HG03108 (cell line): ENCODE results near the gene TNKS1BP1.
A peak's percentile ranks its signal among the peaks of the same experiment; 100 is the strongest.
"Not testable (repeated sequence)": the region's sequence is repeated elsewhere in the genome, so short reads cannot be mapped to it uniquely, and the experiment has no call there.

ENCODE experiments used
- ATAC-seq: cut with Tn5 transposase; IDR thresholded peaks from one replicate; pipeline ENCODE4 v1.9.1; 2021; ENCODE audit warnings: moderate library complexity; ENCODE audit not compliant: unreplicated experiment

TNKS1BP1 gene

DNA sequence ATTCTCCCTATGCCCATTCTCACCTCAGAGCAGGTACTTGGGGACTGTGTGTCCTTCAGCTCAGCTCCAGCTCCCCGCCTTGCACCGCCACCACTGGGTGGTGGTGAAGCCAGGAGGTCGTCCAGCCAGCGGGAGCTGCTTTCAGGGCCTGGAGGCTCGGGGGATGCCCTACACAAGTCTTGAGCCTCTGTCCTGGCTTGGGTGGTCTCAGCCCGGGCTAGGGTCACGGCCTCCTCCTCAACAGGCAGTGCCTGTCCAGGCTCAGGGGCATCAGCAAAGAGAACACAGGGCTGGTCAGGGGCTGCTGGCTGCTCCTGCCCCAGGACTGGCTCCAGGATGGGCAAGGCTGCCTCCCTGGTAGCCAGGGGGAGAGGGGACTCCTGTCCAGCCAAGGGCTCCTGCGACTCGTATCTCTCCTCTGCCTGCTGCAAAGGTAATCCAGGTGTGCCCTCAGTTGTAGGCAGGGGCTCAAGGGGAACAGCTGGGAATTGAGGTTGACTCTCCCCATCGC lies 12.2 kb downstream of the TNKS1BP1 start:
- no peak for ATAC-seq

DNA sequence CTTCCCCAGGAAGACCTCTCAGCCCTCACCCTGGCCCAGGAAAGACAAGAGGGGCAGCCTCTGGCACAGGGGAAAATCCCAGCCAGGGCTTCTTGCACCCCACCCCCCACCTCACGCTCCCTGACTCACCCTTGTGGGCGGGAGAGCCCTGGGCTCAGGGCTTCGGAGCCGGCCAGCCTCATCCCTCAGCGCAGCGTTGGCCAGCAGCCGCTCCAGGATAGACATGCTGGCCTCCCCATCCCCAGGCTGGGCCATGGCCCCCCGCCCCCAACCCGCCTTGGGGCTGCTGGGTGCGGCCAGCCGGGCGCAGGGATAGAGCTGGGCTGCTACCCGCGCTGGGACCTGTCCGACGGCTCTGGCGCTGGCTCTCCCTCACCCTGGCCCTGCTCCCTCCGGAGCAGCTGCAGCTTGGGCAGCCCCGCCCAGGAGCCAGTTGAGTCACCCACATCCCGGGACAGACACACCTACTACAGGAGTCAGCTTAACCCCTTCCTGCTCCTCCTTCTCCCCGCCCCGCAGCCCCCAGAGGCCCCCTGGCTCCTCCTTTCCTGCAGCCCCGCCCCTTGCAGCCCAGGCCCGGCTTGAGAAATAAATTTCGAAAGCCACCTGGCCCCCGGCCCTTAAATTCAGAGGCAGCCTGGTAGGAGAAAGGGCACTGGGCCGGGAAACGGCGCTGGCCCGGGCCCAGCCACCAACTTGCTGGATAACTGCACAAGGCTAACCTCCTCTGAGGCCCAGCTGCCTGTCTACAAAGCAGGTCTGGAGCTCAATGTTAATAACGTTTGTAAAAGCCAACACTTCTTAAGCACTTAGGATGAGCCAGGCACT lies 13.4 kb downstream of the TNKS1BP1 start:
- peak; percentile 99 for ATAC-seq

DNA sequence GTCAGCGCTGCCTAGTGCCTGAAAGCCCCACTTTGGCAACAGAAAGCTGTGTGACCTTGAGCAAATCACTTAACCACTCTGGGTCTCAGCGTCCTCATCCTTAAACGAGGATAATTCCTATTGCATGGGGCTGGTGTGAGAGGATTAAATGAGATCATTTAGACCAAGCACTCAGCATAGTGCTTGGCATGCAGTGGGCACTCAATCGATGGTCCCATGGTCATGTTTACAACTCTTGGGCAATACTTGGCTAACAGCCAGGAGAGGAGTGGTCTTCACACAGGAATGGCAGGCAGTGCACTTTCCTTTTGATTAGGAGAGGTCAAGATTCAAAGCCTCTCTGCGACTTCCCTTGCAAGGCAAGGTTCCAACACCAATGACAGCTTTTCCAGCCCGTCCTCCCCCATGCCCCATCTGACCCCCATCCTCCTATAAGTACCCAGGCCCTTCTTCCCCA lies 14.1 kb downstream of the TNKS1BP1 start:
- no peak for ATAC-seq

DNA sequence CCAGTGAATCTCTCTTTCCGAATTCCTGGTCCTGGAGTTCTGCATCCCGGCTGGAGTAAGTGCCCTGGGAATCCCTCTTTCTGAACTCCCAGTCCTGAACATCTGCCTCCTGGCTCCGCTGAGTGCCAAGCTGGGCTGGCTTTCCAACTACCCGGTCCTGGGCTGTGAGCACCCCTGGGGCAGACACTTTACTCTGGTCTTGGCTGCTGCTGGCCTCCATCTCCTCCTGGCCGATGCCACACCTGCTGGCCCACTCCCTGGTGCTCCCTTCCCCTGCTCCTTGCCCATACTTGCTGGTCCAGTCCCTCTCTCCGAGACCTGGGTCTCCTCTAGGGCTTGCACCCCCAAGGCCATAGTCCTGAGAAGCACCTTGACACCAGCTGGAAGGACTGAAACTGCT lies 14.7 kb downstream of the TNKS1BP1 start:
- ATAC-seq, result no peak

DNA sequence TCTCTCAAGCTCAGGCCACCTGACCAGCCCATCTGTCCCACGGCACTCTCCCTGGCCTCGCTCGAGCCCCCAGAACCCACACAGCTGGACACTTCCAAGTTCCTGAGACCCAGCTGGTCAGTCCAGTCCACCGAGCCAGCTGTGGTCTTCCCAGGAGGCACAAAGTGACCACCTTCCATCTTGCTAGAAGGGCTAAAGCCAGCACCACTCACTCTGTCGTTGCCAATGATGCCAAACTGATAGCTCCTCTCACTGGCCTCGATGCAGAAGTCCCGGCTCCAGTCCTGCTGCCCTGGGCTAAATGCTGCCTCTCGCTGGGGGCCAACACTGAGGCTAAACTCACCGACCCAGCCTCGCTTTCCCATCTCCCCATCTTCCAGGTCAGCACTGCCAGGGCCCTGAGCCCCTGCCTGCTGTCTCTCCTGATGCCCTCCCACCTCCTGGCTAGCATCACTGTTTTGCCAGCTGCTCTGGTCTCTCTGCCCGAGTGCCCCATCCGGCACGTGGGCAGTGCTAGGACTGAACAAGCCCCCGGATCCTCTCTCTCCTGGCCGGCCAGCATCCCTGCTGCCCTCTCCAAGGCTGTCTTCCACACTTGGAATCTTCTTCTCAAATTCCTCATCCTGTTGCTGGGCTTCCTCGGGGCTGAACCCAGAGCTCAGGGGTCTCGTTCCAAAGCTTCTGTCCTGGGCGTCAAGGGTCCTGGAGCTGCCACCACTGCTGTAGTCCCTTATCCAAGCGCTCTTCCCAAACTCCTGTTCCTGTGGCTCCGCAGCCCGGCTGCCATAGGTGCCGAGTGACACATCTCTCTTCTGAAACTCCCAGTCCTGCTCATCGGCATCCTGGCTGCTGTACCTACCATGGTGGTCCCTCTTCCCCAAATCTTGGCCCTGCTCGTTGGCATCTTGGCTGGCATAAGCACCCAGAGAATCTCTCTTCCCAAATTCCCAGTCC lies 15.4 kb downstream of the TNKS1BP1 start:
- ATAC-seq, result no peak

DNA sequence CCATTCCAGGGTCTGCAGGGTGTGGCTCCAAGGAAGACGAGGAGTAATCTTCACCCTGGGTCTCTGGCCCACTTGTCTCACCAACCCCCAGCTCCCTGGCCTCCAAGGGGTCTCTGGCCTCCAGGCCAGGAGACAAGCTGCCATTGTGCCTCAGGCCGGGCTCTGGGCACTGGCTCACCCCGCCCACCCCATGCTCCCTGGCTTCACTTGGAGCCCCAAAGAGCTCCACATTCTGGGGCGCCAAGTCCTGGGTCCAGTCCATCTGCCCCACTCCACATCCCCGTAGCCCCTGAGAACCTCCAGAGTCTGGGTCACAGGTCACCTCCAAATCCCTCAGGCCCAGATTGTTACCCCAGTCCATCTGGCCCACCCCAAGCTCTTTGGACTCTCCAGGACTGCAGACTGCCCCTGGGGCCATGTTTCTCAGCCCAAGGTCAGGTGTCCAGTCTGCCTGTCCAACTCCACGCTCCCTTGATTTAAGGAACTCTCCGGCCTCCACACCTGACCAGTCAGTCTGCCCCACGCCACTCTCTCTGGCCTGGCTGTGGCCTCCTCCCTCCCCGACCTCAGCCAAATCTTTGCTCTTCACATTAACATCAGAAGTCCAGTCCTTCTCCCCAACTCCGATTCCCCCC lies 16.2 kb downstream of the TNKS1BP1 start:
- no peak for ATAC-seq

DNA sequence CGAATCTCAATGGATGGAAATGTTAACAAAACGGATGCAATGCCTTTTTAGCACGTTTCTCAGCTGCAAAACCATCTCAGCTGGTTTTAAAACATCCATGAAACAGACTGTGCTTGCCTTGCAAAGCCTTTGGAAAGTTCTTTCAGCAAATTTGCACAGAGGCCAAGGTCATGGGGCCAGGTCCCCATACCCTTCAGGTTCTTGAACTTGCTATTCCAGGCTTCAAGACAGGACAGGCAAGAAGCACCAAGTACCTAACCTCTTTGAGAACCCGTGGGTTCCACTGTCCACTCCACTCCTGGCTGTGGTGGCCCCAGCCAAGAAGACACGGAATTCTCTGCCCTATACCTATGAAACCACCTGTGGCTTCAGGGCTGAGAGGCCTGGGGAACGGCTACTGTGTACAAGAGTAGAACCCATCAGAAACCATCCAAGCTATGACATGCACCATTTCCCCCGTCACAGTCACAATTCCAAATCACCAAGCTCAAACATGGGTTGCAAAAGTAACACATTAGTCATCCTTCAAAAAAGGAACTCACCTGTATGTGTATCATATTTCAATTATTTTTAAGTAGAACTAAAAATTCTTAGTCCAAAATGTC lies 17.0 kb downstream of the TNKS1BP1 start:
- ATAC-seq, result no peak

DNA sequence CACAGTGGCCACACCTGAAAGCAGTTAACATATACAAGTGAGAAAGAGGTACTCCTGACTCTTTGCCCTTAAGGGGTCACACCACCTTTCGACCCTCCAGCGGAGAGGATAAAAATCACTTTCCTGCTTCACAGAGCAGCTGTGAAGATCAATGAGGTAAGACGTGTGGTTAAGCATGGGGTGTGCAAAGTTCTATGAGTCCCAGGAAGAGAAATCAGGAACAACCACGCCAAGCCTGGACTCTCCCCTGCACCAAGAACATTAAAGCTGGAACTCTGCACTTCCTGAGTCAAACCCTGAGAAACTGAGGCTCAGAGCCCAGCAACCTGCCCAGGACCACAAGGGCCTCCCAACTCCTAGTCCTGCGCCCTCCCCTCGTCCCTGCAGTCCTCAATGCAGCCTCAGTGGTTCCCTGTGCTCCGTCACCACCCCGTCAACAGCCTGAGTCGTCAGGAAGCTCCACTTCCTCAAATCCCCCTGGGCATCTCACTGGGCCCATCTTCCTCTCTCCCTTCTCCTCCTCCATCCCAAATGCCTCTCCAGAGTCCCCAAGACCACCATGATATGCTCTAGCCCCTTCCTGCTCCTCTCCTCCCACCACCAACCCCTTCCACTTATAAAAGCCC lies 17.7 kb downstream of the TNKS1BP1 start:
- no peak for ATAC-seq

DNA sequence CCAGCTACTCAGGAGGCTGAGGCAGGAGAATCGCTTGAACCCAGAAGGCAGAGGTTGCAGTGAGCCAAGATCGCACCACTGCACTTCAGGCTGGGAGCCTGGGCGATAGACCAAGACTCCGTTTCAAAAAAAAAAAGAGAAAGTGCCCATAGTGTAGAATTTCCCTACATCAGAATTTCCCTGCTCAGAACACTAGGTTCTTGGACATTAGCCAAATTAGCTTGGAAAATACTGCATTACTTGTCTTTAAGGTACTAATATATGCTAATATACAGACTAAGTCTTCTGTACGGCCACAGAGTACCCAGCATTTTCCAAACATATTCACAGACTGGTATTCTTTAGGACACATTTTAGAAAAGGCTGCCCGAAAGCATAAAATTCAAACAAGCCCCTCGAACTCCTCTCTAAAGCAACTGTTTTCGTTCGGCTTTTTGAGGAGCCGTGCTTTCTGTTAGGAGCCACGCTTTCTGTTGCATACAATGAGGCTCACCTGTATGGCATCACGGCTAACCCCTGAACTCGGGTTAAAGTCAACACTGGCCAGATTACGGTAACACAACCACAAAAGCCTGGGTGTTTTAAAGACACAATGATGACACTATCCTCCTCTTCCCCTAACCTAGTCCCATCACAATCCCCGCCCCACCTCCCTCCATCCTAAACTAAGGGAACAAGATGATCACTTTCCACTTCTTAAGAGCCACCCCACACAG lies 18.4 kb downstream of the TNKS1BP1 start:
- ATAC-seq, result no peak

DNA sequence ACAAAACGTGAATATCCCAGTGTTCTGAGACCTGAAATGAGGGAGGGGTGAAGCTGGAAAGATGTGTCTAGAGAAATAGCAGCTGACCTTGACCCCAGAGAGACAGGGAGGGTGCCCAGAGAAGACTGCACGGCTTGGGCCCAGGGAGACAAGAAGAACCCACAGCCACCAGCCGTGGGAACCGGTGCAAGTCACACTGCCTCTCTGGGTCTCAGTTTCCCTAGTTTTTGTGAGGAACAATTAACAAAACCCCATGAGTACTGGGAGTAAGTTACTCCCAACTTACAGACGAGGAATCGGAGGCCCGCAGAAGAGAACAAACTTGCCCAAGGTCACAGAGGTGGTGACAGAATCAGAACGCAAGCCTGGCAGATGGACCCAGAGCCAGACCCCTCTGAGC lies 19.2 kb downstream of the TNKS1BP1 start:
- ATAC-seq, result no peak

DNA sequence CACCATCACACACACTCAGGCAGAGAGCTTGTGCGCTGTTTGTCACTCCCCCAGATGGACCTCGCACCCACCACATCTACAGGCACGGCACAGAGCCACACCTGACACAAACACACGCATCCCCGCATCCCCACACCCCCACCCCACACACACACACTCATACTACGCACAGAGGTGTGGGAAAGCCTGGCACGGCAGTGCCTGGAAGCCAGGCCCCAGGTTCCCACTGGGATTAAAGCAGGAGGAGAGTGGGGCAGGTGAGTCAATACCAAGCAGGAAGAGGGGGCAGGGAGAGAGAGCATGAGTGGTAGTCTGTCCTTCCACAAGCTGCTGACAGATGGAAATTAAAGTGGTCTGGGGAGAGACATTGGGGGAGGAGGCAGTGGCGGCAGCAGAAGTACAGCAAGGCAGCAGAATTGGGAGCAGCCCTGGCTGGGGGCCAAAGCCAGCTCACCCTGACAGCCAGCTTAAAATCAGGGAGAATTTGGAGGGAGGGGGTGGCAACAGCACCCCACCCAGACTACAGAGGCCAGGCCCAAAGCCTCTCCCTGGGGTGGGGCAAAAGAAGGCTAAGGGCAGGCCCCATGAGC lies 20.7 kb downstream of the TNKS1BP1 start:
- no peak for ATAC-seq

DNA sequence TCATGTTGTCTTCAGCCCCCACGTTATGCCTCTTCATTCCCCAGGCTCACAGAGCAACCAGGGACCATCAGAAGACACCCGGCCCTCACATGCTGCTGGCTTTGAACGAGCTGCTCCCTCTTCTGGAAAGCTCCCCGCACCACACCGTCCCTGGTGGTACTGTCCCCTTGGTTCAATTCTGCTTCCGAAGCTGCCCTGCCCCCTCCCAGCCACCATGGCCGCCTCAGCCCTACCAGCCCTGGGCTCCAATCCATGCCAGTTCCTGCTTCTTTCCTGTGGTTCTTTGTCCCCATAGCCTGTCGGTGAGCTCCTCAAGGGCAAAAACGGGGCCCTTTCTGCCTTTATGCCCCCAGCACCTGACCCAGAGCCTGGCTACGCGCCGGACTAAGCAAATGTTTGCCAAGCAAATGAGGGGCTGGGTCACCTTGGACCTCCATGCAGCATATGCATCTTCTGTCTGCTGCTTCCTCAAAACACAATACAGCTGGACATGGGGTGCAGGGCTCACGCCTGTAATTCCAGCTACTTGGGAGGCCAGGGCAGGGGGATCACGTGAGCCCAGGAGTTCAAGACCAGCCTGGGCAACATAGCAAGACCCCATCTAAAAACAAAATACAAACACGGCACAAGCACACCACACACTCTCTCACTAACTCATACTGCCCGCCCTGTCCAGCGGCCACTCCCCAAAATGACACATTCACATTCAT lies 21.3 kb downstream of the TNKS1BP1 start:
- ATAC-seq, result no peak

DNA sequence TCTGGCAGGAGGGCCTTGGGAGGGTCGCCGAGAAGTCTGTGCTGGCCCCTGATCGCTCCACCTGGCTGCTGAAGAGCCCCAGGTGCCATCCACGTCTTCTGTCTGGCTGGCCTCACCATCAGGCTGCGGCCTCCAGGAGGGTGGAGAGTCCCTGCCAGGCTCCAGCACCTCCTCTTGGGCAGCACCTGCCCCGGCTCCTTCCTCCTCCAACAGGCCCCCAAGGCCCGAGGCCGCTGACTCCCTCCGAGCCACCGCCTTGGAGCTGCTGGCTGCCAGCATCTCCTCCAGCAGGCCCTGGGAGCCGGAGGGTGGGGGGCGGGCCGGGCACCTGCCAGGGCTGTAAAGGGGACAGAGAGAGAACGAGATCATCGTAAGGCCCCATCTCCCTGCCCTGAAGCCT lies 22.3 kb downstream of the TNKS1BP1 start:
- ATAC-seq, result no peak

DNA sequence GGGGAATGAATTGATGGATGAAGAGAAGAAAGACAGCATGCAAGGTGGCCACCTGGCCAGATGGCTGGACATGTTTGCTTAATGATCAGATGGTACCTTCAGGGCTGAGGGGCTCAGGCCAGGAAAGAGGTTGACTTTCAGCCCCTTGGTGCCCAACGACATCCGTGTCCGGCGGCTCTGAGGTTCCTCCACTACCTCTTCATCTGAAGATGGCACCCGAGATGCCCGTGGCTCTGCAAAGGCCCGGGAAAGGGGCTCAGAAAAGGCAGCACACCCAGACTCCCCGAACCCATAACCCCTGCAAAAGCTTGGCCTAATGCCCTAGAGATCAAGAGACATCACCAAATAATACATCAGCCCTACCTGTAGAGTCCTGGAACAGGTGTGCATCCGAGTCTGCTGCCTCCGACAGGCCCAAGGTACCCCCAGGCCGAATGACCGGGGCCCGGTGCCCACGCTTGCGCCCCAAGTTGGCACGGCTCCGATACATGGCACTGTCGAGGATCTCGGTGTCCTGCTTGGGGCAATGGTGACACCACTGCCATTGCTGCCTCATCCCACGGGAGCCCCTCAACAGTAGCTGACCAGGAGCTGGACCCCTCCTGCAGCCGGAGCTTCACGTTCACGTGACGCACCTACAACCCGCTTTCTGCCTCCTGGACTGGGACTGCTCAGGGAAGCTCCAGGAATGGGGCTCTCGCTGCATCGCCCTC lies 22.9 kb downstream of the TNKS1BP1 start:
- ATAC-seq, result no peak

DNA sequence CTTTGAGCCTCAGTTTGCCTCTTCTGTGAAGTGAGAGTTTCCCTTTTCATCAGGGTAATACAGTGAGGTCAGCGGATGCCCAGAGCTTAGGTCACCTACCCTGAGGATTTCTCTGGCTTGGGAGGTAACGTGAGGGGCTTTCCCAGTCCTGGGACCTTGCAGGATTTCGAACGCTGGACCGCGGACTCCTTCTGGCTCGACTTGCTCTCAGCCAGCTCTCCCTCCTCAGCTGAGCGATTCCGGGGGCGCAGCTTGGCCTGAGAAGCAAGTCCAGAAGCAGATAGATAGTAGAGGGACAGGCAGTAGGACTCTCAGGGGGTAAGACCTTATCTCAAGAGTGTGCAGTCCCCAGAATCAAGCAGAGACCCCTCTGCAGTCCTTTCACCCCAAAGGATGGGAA lies 24.0 kb downstream of the TNKS1BP1 start:
- no peak for ATAC-seq

DNA sequence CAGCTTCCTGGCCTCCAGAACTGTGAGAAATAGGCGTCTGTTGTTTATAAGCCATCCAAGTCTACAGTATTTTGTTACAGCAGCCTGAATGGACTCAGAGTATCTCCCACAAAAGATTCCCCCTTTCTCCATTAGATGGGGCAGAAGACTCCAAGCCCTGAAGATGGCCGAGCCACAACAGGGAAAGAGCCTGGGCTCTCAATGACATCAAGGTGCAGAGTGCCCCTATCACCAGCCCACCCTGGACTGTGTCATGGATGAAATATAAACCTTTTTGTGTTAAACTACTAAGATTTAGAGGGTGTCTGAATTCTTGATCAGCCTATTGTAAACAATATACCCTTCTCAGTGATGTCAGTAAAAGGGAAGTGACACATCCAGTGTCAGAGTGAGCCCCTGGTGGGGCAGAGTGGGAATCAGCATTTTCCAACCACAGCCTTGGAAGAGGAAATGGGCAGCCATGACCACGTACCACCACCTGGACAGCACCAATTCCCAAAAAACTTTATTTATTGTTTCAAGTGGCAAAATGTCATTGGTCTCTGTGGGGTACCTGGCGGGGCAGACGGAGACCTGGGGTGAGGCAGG lies 25.5 kb downstream of the TNKS1BP1 start:
- ATAC-seq, result no peak

DNA sequence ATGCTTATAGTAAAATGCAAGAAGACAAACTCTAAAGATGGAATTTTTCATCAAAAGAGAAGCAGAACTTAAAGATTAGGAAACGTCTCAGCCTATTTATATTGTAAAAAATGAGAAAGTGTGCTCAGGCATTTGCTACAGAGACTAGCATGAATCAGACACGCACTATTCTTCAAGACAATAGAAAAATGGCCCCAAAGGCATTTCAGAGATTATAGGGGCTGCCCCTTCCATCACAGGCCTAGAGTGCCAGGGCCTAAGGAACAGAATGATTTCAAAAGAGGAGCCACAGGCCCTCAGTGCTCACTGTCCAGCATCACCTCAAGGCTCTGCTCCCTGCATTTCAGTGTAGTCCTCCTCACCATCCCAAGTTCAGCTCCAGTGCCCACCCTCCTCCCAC lies 27.5 kb downstream of the TNKS1BP1 start:
- no peak for ATAC-seq

DNA sequence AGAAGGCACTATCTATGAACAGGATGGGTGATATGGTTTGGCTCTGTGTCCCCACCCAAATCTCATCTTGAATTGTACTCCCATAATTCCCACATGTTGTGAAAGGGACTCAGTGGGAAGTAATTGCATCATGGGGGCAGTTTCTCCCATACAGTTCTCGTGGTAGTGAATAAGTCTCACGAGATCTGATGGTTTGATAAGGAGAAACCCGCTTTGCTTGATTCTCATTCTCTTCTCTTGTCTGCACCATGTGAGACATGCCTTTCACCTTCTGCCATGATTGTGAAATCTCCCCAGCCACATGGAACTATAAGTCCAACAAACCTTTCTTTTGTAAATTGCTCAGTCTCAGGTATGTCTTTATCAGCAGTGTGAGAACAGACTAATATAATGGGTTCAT lies 28.5 kb downstream of the TNKS1BP1 start:
- ATAC-seq, result not testable (repeated sequence)
